SK-N-SH treated with all-trans-retinoic acid at 6 μM for 48 hours (cell line): ENCODE results near the gene BDNF.

Source experiments
- ATAC-seq: fragments of 200-7000 bp; cut with Tn5 transposase; 3 replicates; pipeline ENCODE4 v1.9.1; 2020; ENCODE audit warnings: mild to moderate bottlenecking, moderate library complexity
- ARNTL ChIP-seq: fragments of 450-650 bp; formaldehyde crosslinking; IDR thresholded peaks from 2 replicates; pipeline ENCODE4 v1.5.0; 2020; ENCODE audit warnings: low read depth, mild to moderate bottlenecking, moderate library complexity, borderline replicate concordance
- CSDC2 ChIP-seq: fragments of 250-450 bp; sonication (Bioruptor Pico); IDR thresholded peaks from 2 replicates; pipeline ENCODE4 v1.5.0; 2020; ENCODE audit warnings: mild to moderate bottlenecking, moderate library complexity
- ESRRG ChIP-seq: fragments of 250-450 bp; sonication (Bioruptor Pico); IDR thresholded peaks from 2 replicates; pipeline ENCODE4 v1.6.1; 2021; ENCODE audit warnings: mild to moderate bottlenecking
- GLIS3 ChIP-seq: fragments of 250-450 bp; sonication (Bioruptor Pico); IDR thresholded peaks from 2 replicates; pipeline ENCODE4 v1.5.0; 2020; ENCODE audit warnings: mild to moderate bottlenecking, moderate library complexity
- ISL1 ChIP-seq: fragments of 250-450 bp; sonication (Bioruptor Pico); IDR thresholded peaks from 2 replicates; pipeline ENCODE4 v2.1.2; 2022; ENCODE audit warnings: mild to moderate bottlenecking, moderate library complexity
- OSR1 ChIP-seq: fragments of 250-450 bp; sonication (Bioruptor Pico); IDR thresholded peaks from 2 replicates; pipeline ENCODE4 v1.8.0; 2022; ENCODE audit warnings: moderate library complexity, mild to moderate bottlenecking, inconsistent platforms
- RARB ChIP-seq: fragments of 250-450 bp; sonication (Bioruptor Pico); IDR thresholded peaks from 2 replicates; pipeline ENCODE4 v1.8.0; 2021; ENCODE audit warnings: mild to moderate bottlenecking, moderate library complexity
- TCF4 ChIP-seq: fragments of 250-450 bp; sonication (Bioruptor Pico); IDR thresholded peaks from 2 replicates; pipeline ENCODE4 v1.8.0; 2021; ENCODE audit warnings: mild to moderate bottlenecking, moderate library complexity, borderline replicate concordance
- TOX ChIP-seq: fragments of 250-450 bp; sonication (Bioruptor Pico); IDR thresholded peaks from 2 replicates; pipeline ENCODE4 v1.8.0; 2021; ENCODE audit warnings: mild to moderate bottlenecking, moderate library complexity, borderline replicate concordance
- ZFP3 ChIP-seq: fragments of 250-450 bp; sonication (Bioruptor Pico); IDR thresholded peaks from 2 replicates; pipeline ENCODE4 v1.5.0; 2020; ENCODE audit warnings: mild to moderate bottlenecking, moderate library complexity
- ZFP30 ChIP-seq: fragments of 450-650 bp; formaldehyde crosslinking; IDR thresholded peaks from 2 replicates; pipeline ENCODE4 v1.5.0; 2022; ENCODE audit warnings: mild to moderate bottlenecking, moderate library complexity
- ZNF565 ChIP-seq: fragments of 450-650 bp; formaldehyde crosslinking; conservative IDR thresholded peaks from 2 replicates; pipeline ENCODE4 v1.5.0; 2020; ENCODE audit warnings: low read depth, mild to moderate bottlenecking, moderate library complexity
- ZNF8 ChIP-seq: fragments of 450-650 bp; formaldehyde crosslinking; IDR thresholded peaks from 2 replicates; pipeline ENCODE4 v1.5.0; 2020; ENCODE audit warnings: mild to moderate bottlenecking, moderate library complexity
- TF ChIP-seq, protein P1 (sequence below): fragments of 250-450 bp; sonication (Bioruptor Pico); IDR thresholded peaks from 2 replicates; pipeline ENCODE4 v1.5.1; 2020; ENCODE audit warnings: low read depth, mild to moderate bottlenecking, moderate library complexity
- TF ChIP-seq, protein P2 (sequence below): fragments of 250-450 bp; sonication (Bioruptor Pico); IDR thresholded peaks from 2 replicates; pipeline ENCODE4 v1.8.0; 2020; ENCODE audit warnings: mild to moderate bottlenecking, moderate library complexity, borderline replicate concordance
- TF ChIP-seq, protein P3 (sequence below): fragments of 250-450 bp; sonication (Bioruptor Pico); IDR thresholded peaks from 2 replicates; pipeline ENCODE4 v1.5.0; 2020; ENCODE audit warnings: mild to moderate bottlenecking, moderate library complexity
- TF ChIP-seq, protein P4 (sequence below): fragments of 250-450 bp; sonication (Bioruptor Pico); IDR thresholded peaks from 2 replicates; pipeline ENCODE4 v1.8.0; 2021; ENCODE audit warnings: low read depth, mild to moderate bottlenecking, moderate library complexity, borderline replicate concordance
- TF ChIP-seq, protein P5 (sequence below): fragments of 250-450 bp; sonication (Bioruptor Pico); IDR thresholded peaks from 2 replicates; pipeline ENCODE4 v1.5.1; 2021; ENCODE audit warnings: mild to moderate bottlenecking, moderate library complexity

The BDNF gene

DNA sequence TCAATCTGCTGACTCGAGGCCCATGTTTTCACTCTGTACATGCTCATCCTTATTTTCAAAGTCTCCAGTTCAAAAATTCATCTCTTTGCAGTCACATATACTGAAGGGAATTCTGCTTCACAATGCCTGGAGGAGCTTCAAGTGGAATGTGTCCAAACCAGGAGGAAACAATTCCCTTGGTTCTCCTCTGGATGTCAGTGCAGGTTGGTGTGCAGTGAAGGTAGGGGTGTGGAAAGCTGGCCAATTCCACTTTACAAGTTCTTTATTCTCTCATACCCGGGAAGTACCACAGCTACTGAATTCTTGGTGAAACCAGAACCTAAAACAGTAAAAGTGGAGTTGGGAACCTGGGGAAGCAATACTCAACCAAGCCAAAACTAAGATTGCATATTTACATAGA lies 57.3 kb downstream of the BDNF start:
- TF ChIP-seq ARNTL (CRISPR knock-in tag) (no peak), ZNF8 (CRISPR knock-in tag) (no peak), ESRRG (CRISPR knock-in tag) (no peak), CSDC2 (CRISPR knock-in tag) (no peak), ISL1 (CRISPR knock-in tag) (no peak), ZNF565 (no peak), RARB (CRISPR knock-in tag) (no peak), ZFP30 (CRISPR knock-in tag) (no peak), TOX (CRISPR knock-in tag) (no peak), GLIS3 (CRISPR knock-in tag) (no peak)
- TF ChIP-seq, protein P1, sequence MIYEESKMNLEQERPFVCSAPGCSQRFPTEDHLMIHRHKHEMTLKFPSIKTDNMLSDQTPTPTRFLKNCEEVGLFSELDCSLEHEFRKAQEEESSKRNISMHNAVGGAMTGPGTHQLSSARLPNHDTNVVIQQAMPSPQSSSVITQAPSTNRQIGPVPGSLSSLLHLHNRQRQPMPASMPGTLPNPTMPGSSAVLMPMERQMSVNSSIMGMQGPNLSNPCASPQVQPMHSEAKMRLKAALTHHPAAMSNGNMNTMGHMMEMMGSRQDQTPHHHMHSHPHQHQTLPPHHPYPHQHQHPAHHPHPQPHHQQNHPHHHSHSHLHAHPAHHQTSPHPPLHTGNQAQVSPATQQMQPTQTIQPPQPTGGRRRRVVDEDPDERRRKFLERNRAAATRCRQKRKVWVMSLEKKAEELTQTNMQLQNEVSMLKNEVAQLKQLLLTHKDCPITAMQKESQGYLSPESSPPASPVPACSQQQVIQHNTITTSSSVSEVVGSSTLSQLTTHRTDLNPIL (CRISPR knock-in tag) = no peak
- TF ChIP-seq, protein P2, sequence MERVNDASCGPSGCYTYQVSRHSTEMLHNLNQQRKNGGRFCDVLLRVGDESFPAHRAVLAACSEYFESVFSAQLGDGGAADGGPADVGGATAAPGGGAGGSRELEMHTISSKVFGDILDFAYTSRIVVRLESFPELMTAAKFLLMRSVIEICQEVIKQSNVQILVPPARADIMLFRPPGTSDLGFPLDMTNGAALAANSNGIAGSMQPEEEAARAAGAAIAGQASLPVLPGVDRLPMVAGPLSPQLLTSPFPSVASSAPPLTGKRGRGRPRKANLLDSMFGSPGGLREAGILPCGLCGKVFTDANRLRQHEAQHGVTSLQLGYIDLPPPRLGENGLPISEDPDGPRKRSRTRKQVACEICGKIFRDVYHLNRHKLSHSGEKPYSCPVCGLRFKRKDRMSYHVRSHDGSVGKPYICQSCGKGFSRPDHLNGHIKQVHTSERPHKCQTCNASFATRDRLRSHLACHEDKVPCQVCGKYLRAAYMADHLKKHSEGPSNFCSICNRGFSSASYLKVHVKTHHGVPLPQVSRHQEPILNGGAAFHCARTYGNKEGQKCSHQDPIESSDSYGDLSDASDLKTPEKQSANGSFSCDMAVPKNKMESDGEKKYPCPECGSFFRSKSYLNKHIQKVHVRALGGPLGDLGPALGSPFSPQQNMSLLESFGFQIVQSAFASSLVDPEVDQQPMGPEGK = no peak
- TF ChIP-seq, protein P3, sequence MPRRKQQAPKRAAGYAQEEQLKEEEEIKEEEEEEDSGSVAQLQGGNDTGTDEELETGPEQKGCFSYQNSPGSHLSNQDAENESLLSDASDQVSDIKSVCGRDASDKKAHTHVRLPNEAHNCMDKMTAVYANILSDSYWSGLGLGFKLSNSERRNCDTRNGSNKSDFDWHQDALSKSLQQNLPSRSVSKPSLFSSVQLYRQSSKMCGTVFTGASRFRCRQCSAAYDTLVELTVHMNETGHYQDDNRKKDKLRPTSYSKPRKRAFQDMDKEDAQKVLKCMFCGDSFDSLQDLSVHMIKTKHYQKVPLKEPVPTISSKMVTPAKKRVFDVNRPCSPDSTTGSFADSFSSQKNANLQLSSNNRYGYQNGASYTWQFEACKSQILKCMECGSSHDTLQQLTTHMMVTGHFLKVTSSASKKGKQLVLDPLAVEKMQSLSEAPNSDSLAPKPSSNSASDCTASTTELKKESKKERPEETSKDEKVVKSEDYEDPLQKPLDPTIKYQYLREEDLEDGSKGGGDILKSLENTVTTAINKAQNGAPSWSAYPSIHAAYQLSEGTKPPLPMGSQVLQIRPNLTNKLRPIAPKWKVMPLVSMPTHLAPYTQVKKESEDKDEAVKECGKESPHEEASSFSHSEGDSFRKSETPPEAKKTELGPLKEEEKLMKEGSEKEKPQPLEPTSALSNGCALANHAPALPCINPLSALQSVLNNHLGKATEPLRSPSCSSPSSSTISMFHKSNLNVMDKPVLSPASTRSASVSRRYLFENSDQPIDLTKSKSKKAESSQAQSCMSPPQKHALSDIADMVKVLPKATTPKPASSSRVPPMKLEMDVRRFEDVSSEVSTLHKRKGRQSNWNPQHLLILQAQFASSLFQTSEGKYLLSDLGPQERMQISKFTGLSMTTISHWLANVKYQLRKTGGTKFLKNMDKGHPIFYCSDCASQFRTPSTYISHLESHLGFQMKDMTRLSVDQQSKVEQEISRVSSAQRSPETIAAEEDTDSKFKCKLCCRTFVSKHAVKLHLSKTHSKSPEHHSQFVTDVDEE (CRISPR knock-in tag) = no peak
- TF ChIP-seq, protein P4, sequence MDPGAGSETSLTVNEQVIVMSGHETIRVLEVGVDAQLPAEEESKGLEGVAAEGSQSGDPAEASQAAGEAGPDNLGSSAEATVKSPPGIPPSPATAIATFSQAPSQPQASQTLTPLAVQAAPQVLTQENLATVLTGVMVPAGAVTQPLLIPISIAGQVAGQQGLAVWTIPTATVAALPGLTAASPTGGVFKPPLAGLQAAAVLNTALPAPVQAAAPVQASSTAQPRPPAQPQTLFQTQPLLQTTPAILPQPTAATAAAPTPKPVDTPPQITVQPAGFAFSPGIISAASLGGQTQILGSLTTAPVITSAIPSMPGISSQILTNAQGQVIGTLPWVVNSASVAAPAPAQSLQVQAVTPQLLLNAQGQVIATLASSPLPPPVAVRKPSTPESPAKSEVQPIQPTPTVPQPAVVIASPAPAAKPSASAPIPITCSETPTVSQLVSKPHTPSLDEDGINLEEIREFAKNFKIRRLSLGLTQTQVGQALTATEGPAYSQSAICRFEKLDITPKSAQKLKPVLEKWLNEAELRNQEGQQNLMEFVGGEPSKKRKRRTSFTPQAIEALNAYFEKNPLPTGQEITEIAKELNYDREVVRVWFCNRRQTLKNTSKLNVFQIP (CRISPR knock-in tag) = no peak
- ATAC-seq = no peak

DNA sequence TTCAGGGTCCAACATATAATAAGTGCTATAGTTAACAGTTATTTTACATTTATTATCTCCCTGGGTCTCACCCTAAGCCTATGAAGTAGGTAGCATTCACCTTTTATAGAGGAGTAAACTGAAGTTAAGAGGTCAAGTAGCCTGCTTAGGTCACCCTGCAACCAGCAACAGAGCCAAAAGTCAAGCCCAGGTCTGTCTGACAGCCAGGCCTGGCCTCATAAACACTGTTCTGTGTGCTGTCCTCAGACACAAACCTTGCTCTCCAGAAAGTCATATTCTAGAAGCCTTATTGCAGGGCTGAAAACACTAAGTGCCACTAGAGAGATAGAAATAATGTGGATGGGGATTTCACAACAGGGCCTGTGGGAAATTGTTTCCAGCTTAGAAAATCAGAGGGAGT lies 59.3 kb downstream of the BDNF start:
- no peak for ATAC-seq
- TF ChIP-seq OSR1 (no peak), ZFP30 (CRISPR knock-in tag) (no peak), TCF4 (CRISPR knock-in tag) (no peak), ZFP3 (CRISPR knock-in tag) (no peak), ESRRG (CRISPR knock-in tag) (no peak)
- TF ChIP-seq, protein P5, sequence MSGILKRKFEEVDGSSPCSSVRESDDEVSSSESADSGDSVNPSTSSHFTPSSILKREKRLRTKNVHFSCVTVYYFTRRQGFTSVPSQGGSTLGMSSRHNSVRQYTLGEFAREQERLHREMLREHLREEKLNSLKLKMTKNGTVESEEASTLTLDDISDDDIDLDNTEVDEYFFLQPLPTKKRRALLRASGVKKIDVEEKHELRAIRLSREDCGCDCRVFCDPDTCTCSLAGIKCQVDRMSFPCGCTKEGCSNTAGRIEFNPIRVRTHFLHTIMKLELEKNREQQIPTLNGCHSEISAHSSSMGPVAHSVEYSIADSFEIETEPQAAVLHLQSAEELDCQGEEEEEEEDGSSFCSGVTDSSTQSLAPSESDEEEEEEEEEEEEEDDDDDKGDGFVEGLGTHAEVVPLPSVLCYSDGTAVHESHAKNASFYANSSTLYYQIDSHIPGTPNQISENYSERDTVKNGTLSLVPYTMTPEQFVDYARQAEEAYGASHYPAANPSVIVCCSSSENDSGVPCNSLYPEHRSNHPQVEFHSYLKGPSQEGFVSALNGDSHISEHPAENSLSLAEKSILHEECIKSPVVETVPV (CRISPR knock-in tag) = no peak
- TF ChIP-seq, protein P3 (CRISPR knock-in tag) = no peak
- TF ChIP-seq, protein P4 (CRISPR knock-in tag) = no peak
